NCI-H2227 (cell line): ENCODE measurements around the gene IRF2.

Experiments used
- DNase-seq: peaks from one replicate; lab custom pipeline; 2025; ENCODE audit not compliant: unreplicated experiment; lab: John Stamatoyannopoulos, UW

Gene IRF2

GRCh38 chr4:184370711-184371389, 103.5 kb downstream of the IRF2 start:
- DNase-seq = no peak

DNA sequence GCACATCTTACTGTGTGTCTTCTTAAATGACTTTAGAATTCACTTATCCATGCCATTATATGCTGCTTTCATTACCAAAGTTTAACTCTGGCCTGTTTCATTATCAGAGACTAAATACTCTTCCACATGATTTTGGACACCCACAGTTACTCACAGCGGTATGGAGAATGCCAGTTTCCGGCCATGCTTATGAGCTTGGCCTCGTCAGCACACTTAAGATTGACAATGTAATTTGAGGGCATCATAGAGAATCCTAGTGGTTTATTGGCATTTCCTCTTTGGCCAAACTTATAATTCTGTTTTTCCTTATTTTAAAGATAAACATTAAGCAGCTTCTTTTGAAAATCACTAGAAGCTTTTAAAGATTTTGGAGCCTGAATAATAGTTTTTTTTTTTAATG, 104.5 kb downstream of the IRF2 start:
- no peak for DNase-seq

DNA sequence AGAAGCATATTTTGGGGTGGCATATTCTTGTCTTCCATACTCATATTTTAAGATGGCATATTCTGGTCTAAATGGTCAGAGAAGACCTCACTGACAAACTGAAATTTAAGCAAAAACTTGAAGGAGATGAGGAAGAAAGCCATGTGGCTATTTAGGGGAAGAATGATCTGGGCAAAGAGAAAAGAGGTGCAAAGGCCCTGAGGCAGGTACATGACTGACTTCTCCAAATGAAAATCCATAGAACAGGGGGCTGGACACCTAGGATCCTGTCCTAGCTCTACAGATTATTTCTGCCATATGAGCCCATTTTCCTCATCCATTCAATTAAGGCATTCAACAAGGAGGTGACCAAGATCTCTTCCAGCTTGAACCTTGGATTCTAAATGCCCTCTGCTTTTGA, 105.6 kb downstream of the IRF2 start:
- no peak for DNase-seq

DNA sequence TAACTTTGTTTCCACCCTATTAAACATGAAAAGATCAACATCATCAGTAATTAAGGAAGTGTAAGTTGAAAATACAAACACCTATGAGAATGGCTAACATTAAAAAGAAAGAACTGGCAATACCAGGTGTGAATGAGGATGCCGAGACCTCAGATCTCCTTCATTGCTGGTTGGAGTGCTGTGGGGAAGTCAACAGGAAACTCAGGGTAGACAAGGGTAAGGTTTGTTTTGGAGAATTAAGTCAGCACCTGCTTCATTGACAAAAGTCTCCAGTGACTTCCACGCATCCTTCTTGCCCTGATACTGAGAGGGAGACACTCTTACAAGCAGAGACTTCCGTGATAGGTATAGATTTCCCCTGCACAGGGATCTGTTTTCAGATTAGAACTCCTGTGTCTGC, 106.1 kb downstream of the IRF2 start:
- DNase-seq = no peak

- DNase-seq = no peak
These were observed 110.0 kb downstream of the IRF2 start for GRCh38 chr4:184364100-184364921.

DNA sequence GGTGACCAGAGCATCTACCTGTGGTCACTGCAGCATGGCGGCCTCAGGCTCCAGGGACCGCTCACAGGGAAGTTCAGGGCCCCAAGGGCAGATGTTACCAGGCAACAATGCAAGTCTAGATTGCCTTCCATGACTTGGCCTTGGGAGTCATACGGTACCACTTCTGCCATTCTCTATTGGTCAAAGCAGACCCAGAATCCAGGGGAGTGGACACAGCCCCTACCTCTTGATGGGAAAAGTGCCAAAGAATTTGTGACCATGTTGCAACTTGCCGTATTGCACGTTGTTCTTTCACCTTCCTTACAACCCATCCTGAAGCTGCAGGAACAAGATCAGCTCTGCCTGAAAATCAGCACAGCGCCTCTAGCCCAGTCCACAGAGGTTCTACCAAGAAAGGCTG, 111.1 kb downstream of the IRF2 start:
- DNase-seq = no peak

DNA sequence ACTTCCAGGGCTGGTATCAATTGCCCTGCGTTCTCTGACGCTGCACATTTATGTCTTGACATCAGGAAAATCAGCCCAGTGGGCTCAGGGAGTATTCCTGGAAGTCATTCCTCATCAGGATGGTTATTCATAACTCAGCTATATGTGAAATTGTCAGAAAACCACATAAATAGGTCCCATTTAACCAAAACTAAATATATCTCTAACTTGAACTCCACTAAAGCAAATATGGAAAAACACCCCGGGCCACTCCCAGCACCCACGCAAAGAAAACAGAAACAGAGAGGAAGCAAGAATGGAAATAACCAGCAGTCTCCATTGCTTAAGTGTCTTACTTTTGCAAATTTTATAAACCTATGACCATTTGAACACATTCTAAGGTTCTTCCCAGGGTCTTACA, 112.0 kb downstream of the IRF2 start:
- no peak for DNase-seq

- no peak for DNase-seq
These were observed 112.9 kb downstream of the IRF2 start for GRCh38 chr4:184361443-184361842.

- no peak for DNase-seq
These were observed 114.5 kb downstream of the IRF2 start for GRCh38 chr4:184359888-184360287.

DNA sequence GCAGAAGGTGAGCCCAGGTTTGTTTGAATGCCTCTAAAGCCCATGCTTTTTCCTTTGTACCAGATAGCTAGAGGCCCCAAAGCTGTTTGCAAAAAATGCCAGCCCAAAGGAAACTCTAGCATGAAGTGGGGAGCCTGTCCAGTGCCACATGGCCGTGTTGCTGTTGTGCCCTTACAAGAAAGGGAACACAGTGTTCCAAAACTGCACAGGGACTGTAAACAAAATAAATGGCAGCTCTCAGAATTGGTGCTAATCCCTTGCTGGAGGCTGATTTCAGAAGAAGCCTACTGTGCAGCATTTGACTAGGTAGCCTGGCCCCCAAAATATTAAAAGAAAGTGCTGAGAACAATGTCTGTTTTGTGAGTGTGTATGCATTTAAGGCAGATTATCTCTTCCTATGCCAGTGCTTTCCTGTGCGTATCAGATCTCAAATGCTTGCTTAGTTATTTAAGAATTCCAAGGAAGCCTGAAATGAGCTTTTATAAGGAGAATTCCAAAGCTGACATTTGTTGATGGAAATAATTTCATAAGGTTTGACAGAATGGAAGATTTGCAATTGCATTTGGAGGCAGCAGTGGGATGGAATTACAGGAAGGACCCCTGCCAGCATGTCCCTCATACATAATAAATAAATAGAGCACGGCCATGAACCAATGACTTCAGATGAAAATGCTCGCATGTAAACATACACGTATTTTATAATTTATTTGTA, 115.7 kb downstream of the IRF2 start:
- DNase-seq = no peak

DNA sequence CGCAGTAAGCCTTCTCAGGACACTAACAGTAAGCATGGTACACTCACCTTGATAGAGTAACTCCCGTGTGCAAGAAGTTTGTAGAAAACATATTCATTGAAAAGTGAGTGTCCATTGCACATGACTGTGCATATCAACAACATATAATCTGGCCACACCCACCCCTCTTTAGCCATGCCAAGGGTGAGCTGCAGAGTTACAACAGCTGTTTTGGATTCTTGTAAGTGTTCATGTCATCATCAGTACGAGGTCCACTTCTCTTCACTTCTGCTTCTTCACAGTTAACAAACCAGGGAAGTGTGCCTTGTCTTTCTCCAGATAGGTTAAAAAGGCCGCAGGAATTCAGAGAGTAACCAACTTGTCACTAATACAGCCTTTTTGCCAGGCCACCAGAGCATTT, 116.6 kb downstream of the IRF2 start:
- DNase-seq = no peak

DNA sequence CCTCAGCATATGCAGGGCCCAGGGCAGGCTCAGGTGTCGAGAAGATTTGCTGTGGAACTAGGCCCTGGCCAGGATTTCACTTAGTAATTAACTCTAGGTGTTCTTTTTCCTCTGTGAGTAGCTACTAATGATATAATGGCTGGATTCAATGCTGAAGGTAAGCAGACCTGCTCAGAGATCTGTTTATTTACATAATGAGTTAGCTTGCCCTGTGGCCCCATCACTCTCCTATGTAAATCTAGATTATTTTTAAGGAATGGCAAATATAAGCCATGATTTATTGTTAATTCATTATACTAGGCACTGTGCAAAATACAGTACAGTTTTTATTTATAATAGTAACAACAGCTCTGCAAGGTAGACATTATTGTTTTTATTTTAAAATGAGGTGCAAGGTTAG, 117.2 kb downstream of the IRF2 start:
- DNase-seq = no peak

GRCh38 chr4:184356366-184356765, 118.0 kb downstream of the IRF2 start:
- DNase-seq = no peak

GRCh38 chr4:184355857-184356256, 118.5 kb downstream of the IRF2 start:
- no peak for DNase-seq

GRCh38 chr4:184355111-184355604, 119.2 kb downstream of the IRF2 start:
- DNase-seq = no peak

- DNase-seq = no peak
These were observed 121.5 kb downstream of the IRF2 start for GRCh38 chr4:184352891-184353290.

DNA sequence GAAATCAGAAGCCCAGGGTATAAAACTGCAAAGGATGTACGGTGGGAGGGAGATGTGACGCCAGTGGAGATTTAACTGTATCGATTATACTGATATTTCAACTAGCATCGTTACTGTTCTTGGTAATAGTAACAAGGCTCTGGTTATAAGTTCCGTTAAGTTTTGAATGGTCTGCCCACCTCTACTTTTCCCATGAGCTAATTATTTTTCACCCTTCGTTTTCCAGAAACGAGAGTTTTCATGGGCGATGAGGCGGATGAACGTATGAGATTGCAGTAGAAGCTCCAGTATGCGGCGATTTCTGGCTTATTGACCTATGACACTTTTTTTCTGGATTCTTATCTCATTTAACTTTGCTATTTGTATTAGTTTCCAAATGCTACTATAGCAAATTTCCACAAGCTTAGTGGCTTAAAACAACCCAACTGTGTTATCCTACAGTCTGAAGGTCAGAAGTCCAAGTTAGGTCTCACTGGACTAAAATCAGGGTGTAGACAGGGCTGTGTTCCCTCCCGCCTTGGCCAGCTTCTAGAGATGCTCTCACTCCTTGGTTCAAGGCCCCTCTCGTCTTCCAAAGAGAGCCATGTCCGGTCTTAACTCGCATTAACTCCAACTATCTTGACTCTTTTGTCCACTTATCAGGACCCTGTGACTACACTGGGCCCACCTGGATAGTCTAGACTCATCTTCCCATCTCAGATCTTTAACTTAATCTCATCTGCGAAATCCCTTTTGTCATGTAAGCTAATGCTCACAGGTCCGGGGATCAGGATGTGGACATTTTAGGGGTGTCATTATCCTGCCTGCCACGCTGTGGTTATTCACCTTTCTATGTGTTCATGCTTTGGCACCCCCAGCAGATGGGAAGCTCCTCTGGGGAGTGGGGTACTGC, 122.5 kb downstream of the IRF2 start:
- DNase-seq = no peak

DNA sequence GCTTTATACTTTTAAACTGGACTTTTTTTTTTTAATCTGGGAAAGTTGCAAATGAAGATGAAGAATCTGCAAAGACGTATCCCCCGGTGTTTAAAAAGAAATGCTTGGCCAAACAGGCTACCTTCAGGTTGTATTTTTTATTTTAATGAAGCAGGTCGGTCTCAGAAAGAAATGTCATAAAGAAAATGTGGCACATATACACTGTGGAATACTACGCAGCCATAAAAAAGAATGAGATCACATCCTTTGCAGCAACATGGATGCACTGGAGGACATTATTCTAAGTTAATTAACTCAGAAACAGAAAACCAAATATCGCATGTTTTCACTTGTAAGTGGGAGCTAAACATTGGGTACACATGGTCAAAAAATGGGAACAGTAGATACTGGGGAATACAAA, 123.4 kb downstream of the IRF2 start:
- no peak for DNase-seq

DNA sequence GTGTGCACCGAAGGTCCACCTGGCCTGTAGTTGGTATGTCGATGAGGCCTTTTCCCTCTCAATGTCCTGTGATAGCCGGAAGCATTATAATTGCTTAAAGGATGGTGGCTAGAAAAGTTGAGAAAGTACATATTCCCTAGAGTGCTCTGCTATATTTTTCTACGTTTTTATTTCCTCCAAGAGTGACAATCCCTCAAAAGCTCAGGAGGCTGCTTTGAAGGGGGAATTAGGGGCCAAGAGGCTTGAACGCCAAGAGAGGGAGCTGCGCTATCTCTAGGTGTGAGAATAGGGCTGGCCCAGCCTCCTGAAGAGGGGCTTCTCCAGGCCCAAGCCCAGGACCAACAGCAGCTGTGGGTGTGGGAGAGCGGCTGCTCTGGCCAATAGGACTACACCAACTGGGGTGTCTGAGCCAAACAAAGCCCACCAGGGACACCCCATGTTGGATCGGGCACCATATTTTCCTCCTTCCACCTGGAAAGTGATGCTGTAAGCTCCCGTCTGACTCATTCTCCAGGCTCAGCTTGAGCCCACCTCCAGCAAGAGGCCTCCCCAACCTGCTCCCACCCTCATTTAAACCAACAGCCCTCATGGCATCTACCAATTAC, 124.0 kb downstream of the IRF2 start:
- no peak for DNase-seq

DNA sequence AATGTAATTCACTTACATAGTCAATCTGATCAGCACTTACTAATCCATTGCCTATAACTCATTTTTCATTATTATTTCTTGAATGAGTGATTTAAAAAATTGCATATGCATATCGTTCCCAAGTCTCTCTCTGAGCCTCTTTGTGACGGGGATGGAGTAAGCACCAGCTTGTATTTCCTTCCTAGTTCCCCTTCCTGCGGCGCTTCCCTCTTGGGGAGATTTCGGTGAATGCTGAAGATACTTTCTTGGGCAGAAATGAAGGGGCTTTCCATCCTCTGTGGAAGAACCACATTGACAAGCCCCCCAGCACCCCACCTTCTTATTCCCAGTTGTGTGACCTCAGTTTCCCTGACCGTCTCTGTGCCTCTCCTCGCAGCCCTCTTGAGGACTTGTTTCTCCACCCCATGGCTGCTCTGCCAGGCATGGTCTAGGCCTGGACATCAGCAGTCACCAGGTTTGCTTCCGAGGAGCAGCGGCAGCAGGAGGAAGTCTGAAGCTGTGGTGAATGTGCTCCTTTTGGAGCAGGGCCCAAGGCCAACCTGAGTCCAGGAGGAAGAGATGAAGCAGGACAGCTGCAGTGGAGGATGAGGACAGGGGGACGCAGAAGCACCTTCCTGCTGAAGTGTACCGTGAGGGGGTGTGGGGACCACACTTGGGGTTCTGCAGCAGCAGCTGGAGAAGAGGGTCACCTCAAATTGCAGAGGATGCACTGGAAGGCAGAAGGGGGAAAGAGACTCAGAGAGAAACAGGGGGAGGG, 124.9 kb downstream of the IRF2 start:
- DNase-seq = no peak
